ENCODE measurements around the gene PTK7. TPM values are rescaled to one million over a fixed set of nuclear protein-coding genes. Genes with fewer than 3 reads are reported as not detected.

The PTK7 gene
- total and polyA plus RNA-seq, 2 of the 8 experiments (the other 6 are each of a cell fraction or from before 2014, with no cell fraction given), result 110 to 138 TPM

DNA sequence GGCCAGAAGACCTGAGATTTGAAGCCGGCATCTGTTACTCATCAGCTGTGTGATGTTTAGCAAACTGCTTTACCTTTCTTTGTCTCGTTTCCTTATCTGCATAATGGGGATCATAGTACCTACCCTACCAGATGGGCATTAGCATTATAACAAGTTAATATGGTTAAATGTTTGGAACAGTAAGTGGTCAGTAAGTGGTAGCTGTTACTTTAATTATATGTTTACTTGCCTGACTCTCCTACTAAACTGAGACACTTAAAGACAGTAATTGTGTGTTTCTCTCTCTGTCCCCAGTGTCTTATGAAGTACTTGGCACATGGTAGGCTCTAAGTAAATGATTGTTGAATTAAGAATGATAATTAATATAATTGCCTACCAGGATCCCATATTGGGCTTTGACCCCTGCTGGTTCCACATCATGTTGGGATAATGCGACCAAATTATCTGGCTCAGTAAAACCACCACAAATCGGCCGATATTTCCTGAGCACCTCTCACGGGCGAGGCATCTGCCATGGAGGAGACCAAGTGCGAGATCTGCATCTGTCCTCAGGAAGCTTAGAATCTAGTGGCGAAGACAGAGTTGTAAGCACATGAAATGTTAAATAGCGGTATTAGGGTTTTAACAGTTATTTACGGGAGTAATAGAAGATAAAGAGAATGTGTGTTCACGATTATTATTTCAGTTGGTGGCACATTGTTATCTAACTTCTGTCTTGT, 31.4 kb downstream of the PTK7 start:
- no peaks in the 10 kb centered on the region for H3K23me2 ChIP-seq (ENCODE audit: low read depth, low read length)
- H4K91ac ChIP-seq (replicated peaks; ENCODE audit: insufficient read length, low read length), result no peak overlapping the region
- CTCF ChIA-PET (ENCODE audit: partially characterized antibody), result interaction anchor here (0.6 to 0.8 kb wide), 5 partner anchors 9 to 36 kb away, joined by 3 to 4 read pairs (median 3); no protein-coding TSS in a partner anchor
- no peak overlapping the region for H3K23ac ChIP-seq (ENCODE audit: insufficient read length)
- H3K4me2 ChIP-seq (ENCODE audit: insufficient read depth in 1 of 2, low read depth in 2 of 2, low read length in 2 of 2), result no peak overlapping the region
- no peak overlapping the region for H4K5ac ChIP-seq (ENCODE audit: insufficient read length, low read depth, low read length)
- no peak overlapping the region for H2BK20ac ChIP-seq (ENCODE audit: low read length)
- POLR2A ChIA-PET (ENCODE audit: partially characterized antibody), result interaction anchor here (0.8 to 1.2 kb wide), 3 partner anchors 13 to 32 kb away, joined by 3 to 4 read pairs (median 3); no protein-coding TSS in a partner anchor
- no peak overlapping the region for H3K27ac ChIP-seq (ENCODE audit: low read depth, low read length)
- no peaks in the 10 kb centered on the region for H3K27me3 ChIP-seq (replicated peaks in 1 of 4; ENCODE audit: control insufficient read depth in 3 of 4, extremely low read depth in 1 of 4, insufficient read depth in 3 of 4, low read length in 3 of 4)
- no peaks in the 10 kb centered on the region for H3K36me3 ChIP-seq (ENCODE audit: control insufficient read depth in 2 of 4, insufficient read depth in 4 of 4, low read length in 3 of 4)
- H3K14ac ChIP-seq (ENCODE audit: insufficient read length), result no peak overlapping the region
- H3K79me2 ChIP-seq (ENCODE audit: control insufficient read depth in 1 of 2, insufficient read depth in 2 of 2, low read length in 2 of 2), result peaks cover 3 to 65% of the 10 kb centered on the region in 2 experiments; a peak in 3 of 4 replicates
- DNase-seq (ENCODE audit: low read depth in 1 of 2, low spot score in 2 of 2) (no peak), FAIRE-seq (no peak)
- H3K18ac ChIP-seq (ENCODE audit: extremely low read depth, low read length), result no peak overlapping the region
- H3K4ac ChIP-seq (replicated peaks; ENCODE audit: insufficient read length, low read depth, low read length), result no peak overlapping the region
- no peak overlapping the region for H3K56ac ChIP-seq (replicated peaks; ENCODE audit: insufficient read length, low read depth, low read length)
- no peak overlapping the region for H2BK12ac ChIP-seq (ENCODE audit: low read depth, low read length)
- 88 to 92% methylated on average over 3 to 12 of the region's 12 CpGs for WGBS, 2 experiments (ENCODE audit: extremely low coverage in 1 of 2, insufficient coverage in 1 of 2, insufficient read length in 1 of 2, insufficient replicate concordance in 2 of 2, low coverage in 1 of 2, low lambda C conversion rate in 2 of 2, missing lambda C conversion rate in 1 of 2)
- H4K20me1 ChIP-seq (replicated peaks in 1 of 2; ENCODE audit: control insufficient read depth in 1 of 2, insufficient read depth in 2 of 2, low read length in 2 of 2), result no peaks in the 10 kb centered on the region
- no peak overlapping the region for H2BK5ac ChIP-seq (ENCODE audit: low read depth, low read length)
- H3K79me1 ChIP-seq (ENCODE audit: low read depth, low read length), result peaks cover 4% of the 10 kb centered on the region; the same call in 1 of the 2 replicates
- no peak overlapping the region for H2AFZ ChIP-seq (ENCODE audit: low read length)
- H2BK120ac ChIP-seq (replicated peaks; ENCODE audit: low read depth, low read length), result no peak overlapping the region
- H3K4me3 ChIP-seq (ENCODE audit: extremely low read depth in 1 of 4, insufficient read depth in 2 of 4, low read depth in 3 of 4, low read length in 4 of 4), result no peak overlapping the region
- peaks cover 3 to 13% (median 6%) of the 10 kb centered on the region in 4 experiments; a peak in 5 of 7 replicates for H3K4me1 ChIP-seq (replicated peaks in 1 of 4; ENCODE audit: control insufficient read depth in 3 of 4, insufficient read depth in 4 of 4, low read length in 3 of 4)
- no peak overlapping the region for H3K9ac ChIP-seq (replicated peaks in 1 of 4; ENCODE audit: extremely low read depth in 1 of 4, low read depth in 3 of 4, low read length in 3 of 4)
- no peaks in the 10 kb centered on the region for H3K9me3 ChIP-seq (ENCODE audit: insufficient read depth in 2 of 2, low read depth in 1 of 2, low read length in 1 of 2)
- no peak overlapping the region for H4K8ac ChIP-seq (ENCODE audit: extremely low read depth, insufficient read depth, low read length)
- H2AK5ac ChIP-seq (ENCODE audit: low read depth, low read length), result no peak overlapping the region
- H2BK15ac ChIP-seq (ENCODE audit: low read length), result no peak overlapping the region
- TF ChIP-seq CREB1 (IDR thresholded peaks at IDR 0.05), result no peak
- TF ChIP-seq CHD2 (IDR thresholded peaks at IDR 0.05; ENCODE audit: low read length), result no peak
- no peak for TF ChIP-seq CTBP2 (IDR thresholded peaks at IDR 0.05; ENCODE audit: borderline replicate concordance, insufficient read depth, insufficient read length, low read length)
- no peak for TF ChIP-seq SP1 (IDR thresholded peaks at IDR 0.05; ENCODE audit: low read depth, low read length)
- no peak for TF ChIP-seq TEAD4 (IDR thresholded peaks at IDR 0.05; ENCODE audit: low read depth, low read length)
- no peak for TF ChIP-seq HDAC6 (IDR thresholded peaks at IDR 0.05; ENCODE audit: low read depth, low read length)
- TF ChIP-seq RNF2 (IDR thresholded peaks at IDR 0.05; ENCODE audit: borderline replicate concordance, low read depth, low read length, missing control alignments, poor library complexity, severe bottlenecking), result no peak
- TF ChIP-seq TAF1 (IDR thresholded peaks at IDR 0.05; ENCODE audit: low read depth, low read length), result no peak
- no peak for TF ChIP-seq CHD1 (IDR thresholded peaks at IDR 0.05; ENCODE audit: low read depth, low read length)
- no peak for TF ChIP-seq ZNF274 (IDR thresholded peaks at IDR 0.05; ENCODE audit: borderline replicate concordance, extremely low read depth, low read length)
- no peak for TF ChIP-seq KDM5A (IDR thresholded peaks at IDR 0.05; ENCODE audit: low read length)
- TF ChIP-seq HDAC2 (IDR thresholded peaks at IDR 0.05; ENCODE audit: borderline replicate concordance in 1 of 2, low read depth in 2 of 2, low read length in 2 of 2), result no peak
- no peak for TF ChIP-seq RXRA (IDR thresholded peaks at IDR 0.05; ENCODE audit: insufficient read depth, low read depth, low read length)
